GM12878 (cell line): ENCODE data around the gene RNF169. TPM values are rescaled to one million over a fixed set of nuclear protein-coding genes. Genes with fewer than 3 reads are reported as not detected.
A peak's percentile ranks its signal among the peaks of the same experiment; 100 is the strongest.

Experiments
- ATAC-seq: fragments of 200-7000 bp; cut with Tn5 transposase; 3 replicates; pipeline ENCODE4 v1.9.1; 2020; ENCODE audit warnings: mild to moderate bottlenecking, moderate library complexity
- BruUV-seq: library from RNA; stranded (reverse); fragments of 400-500 nt; replicated peaks from 2 replicates; lab custom pipeline; 2021; lab: Mats Ljungman, UMichigan
- CTCF ChIA-PET: fragments of 300-600 bp; sonication (Branson Sonifier 250); formaldehyde crosslinking; extraction: SDS; loops from one replicate; lab custom pipeline; 2021; ENCODE audit warnings: inconsistent platforms; lab: Yijun Ruan, JAX
- POLR2A ChIA-PET: fragments of 350-600 bp; formaldehyde crosslinking; extraction: SDS; loops from one replicate; lab custom pipeline; 2021; ENCODE audit warnings: inconsistent platforms; lab: Charles Lee
- RAD21 ChIA-PET: fragments of 300-600 bp; sonication (Branson Sonifier 250); formaldehyde crosslinking; loops from one replicate; lab custom pipeline; 2023; ENCODE audit warnings: antibody characterized with exemption; ENCODE audit not compliant: unreplicated experiment; lab: Charles Lee
- SMC1A ChIA-PET: fragments of 300-600 bp; sonication (Branson Sonifier 250); formaldehyde crosslinking; loops from one replicate; lab custom pipeline; 2023; ENCODE audit not compliant: unreplicated experiment, uncharacterized antibody; lab: Charles Lee
- DNase-seq: peaks from one replicate; pipeline ENCODE4 v3.0.0-alpha.2; 2011; ENCODE audit warnings: low read depth, low spot score
- FAIRE-seq: peaks from 3 replicates; lab custom pipeline; 2011; peaks lifted over from hg19 to GRCh38; lab: Jason Lieb, UNC
- H2AFZ ChIP-seq: 2 replicates; pipeline ENCODE4 v1.6.0; 2011; ENCODE audit warnings: low read depth, low read length, control low read depth; ENCODE audit not compliant: control insufficient read depth
- H3K27ac ChIP-seq: 2 replicates; pipeline ENCODE4 v1.5.1; 2011; ENCODE audit warnings: control low read depth; ENCODE audit not compliant: control insufficient read depth, insufficient read depth
- H3K27me3 ChIP-seq, 2 experiments: replicated peaks in 1 of 2; 2 replicates each; pipeline versions ENCODE4 v1.6.0 to v1.6.1; 2011; ENCODE audit warnings: low read length in 1 of 2; ENCODE audit not compliant: control insufficient read depth in 2 of 2, insufficient read depth in 2 of 2
- H3K36me3 ChIP-seq, 2 experiments: 2 replicates each; pipeline ENCODE4 v1.5.1; 2011; ENCODE audit warnings: low read length in 1 of 2; ENCODE audit not compliant: control insufficient read depth in 2 of 2, insufficient read depth in 2 of 2
- H3K4me1 ChIP-seq: 2 replicates; pipeline ENCODE4 v1.6.1; 2011; ENCODE audit warnings: mild to moderate bottlenecking, low read length, moderate library complexity, mixed read lengths; ENCODE audit not compliant: control insufficient read depth, insufficient read depth
- H3K4me2 ChIP-seq: 2 replicates; pipeline ENCODE4 v1.6.0; 2011; ENCODE audit warnings: control low read depth; ENCODE audit not compliant: control insufficient read depth, insufficient read depth
- H3K4me3 ChIP-seq: fragments of 200-600 bp; sonication (generic); 2 replicates; pipeline ENCODE4 v1.5.1; 2016
- H3K79me2 ChIP-seq: 2 replicates; pipeline ENCODE4 v1.6.0; 2011; ENCODE audit warnings: low read length; ENCODE audit not compliant: control insufficient read depth, insufficient read depth
- H3K9ac ChIP-seq: 2 replicates; pipeline ENCODE4 v1.8.0; 2011; ENCODE audit warnings: low read length, control low read depth, mixed read lengths; ENCODE audit not compliant: control insufficient read depth, insufficient read depth
- H3K9me3 ChIP-seq: replicated peaks from 3 replicates; pipeline ENCODE4 v1.5.1; 2011; ENCODE audit warnings: mild to moderate bottlenecking, low read length; ENCODE audit not compliant: control insufficient read depth, insufficient read depth
- H4K20me1 ChIP-seq: 2 replicates; pipeline ENCODE4 v1.6.0; 2011; ENCODE audit not compliant: control insufficient read depth, insufficient read depth
- BCL11A ChIP-seq: IDR thresholded peaks from 2 replicates; pipeline ENCODE4 v1.6.1; 2011; ENCODE audit warnings: low read depth, low read length
- CTCF ChIP-seq, 3 experiments: IDR thresholded peaks in 2 of 3; conservative IDR thresholded peaks in 1 of 3; 2 replicates each; pipeline ENCODE4 v1.5.1; 2011; ENCODE audit warnings: low read depth in 3 of 3, low read length in 3 of 3, mild to moderate bottlenecking in 3 of 3, control low read depth in 2 of 3, moderate library complexity in 2 of 3, inconsistent platforms in 1 of 3, mixed read lengths in 1 of 3; ENCODE audit not compliant: control insufficient read depth in 2 of 3, insufficient read depth in 1 of 3; ENCODE audit errors: extremely low read depth in 1 of 3
- CUX1 ChIP-seq: IDR thresholded peaks from 2 replicates; pipeline ENCODE4 v1.6.1; 2012; ENCODE audit warnings: improper control_type of control experiment, low read depth, low read length; ENCODE audit not compliant: insufficient replicate concordance
- EGR1 ChIP-seq, 2 experiments: IDR thresholded peaks; 1 replicate in 1 of 2; 2 replicates in 1 of 2; pipeline ENCODE4 v1.6.1; 2011 to 2012; ENCODE audit warnings: low read depth in 2 of 2, low read length in 2 of 2, borderline replicate concordance in 1 of 2, mild to moderate bottlenecking in 1 of 2, moderate library complexity in 1 of 2
- HDAC2 ChIP-seq: fragments of 200-600 bp; sonication (generic); IDR thresholded peaks from 2 replicates; pipeline ENCODE4 v1.6.1; 2017
- MEF2A ChIP-seq: IDR thresholded peaks from 2 replicates; pipeline ENCODE4 v1.6.1; 2011; ENCODE audit warnings: low read depth, mild to moderate bottlenecking, low read length, moderate library complexity; ENCODE audit not compliant: insufficient read depth
- MTA2 ChIP-seq: fragments of 450-650 bp; IDR thresholded peaks from 2 replicates; pipeline ENCODE4 v1.6.1; 2016; ENCODE audit warnings: low read depth, mild to moderate bottlenecking, moderate library complexity
- NKRF ChIP-seq: fragments of 450-650 bp; conservative IDR thresholded peaks from 2 replicates; pipeline ENCODE4 v1.6.1; 2017; ENCODE audit warnings: mild to moderate bottlenecking, moderate library complexity
- RB1 ChIP-seq: fragments of 450-650 bp; formaldehyde crosslinking; IDR thresholded peaks from 2 replicates; pipeline ENCODE4 v1.6.1; 2017; ENCODE audit warnings: mild to moderate bottlenecking, borderline replicate concordance
- SIX5 ChIP-seq: IDR thresholded peaks from 2 replicates; pipeline ENCODE4 v1.6.1; 2011; ENCODE audit warnings: mild to moderate bottlenecking, low read depth, low read length, moderate library complexity; ENCODE audit not compliant: severe bottlenecking
- SMAD5 ChIP-seq: IDR thresholded peaks from 2 replicates; pipeline ENCODE4 v1.6.1; 2016; ENCODE audit warnings: antibody characterized with exemption, low read depth
- STAT3 ChIP-seq: IDR thresholded peaks from 2 replicates; pipeline ENCODE4 v1.6.1; 2011; ENCODE audit warnings: low read depth, low read length, improper control_type of control experiment
- TAF1 ChIP-seq: IDR thresholded peaks from 2 replicates; pipeline ENCODE4 v1.6.1; 2011; ENCODE audit warnings: mild to moderate bottlenecking, low read depth, low read length, borderline replicate concordance
- TBL1XR1 ChIP-seq: IDR thresholded peaks from 2 replicates; pipeline ENCODE4 v1.6.1; 2012; ENCODE audit warnings: low read depth, low read length, improper control_type of control experiment
- WGBS: methylation state at CpG from one replicate; pipeline ENCODE4 v1.1.6; 2016; ENCODE audit warnings: low lambda C conversion rate; ENCODE audit not compliant: insufficient replicate concordance, insufficient coverage; ENCODE audit errors: missing lambda C conversion rate; 5-methylcytosine and 5-hydroxymethylcytosine counted together
- in situ Hi-C: fragments of 300-500 bp; cut with MboI; formaldehyde crosslinking; loops from 9 replicates; pipeline ENCODE4 v1.14.3; 2018; ENCODE audit warnings: mixed read lengths
- intact Hi-C: fragments of 100-400 bp; cut with micrococcal nuclease; formaldehyde crosslinking; loops from one replicate; pipeline ENCODE4 v1.14.2; 2022; ENCODE audit not compliant: unreplicated experiment
- polyA plus RNA-seq, 11 experiments: library from polyadenylated mRNA; depleted of rRNA in 4 of 11; unstranded in 6 of 11; stranded (reverse) in 5 of 11; fragments of >200 nt; fragmentation: Nextera tagmentation in 4 of 11; fragmentation: Illumina TruSeq in 1 of 11; extraction: Ambion mirVana in 4 of 11; extraction: Trizol in 1 of 11; gene quantifications; 1 replicate in 1 of 11; 2 replicates in 10 of 11; pipeline versions ENCODE4 v1.2.1 to v1.2.3, GENCODE V29; 2011 to 2016; ENCODE audit warnings: inconsistent platforms in 2 of 11, missing spikeins in 2 of 11, low read depth in 1 of 11
- total RNA-seq, 4 experiments: library from RNA; depleted of rRNA in 3 of 4; stranded (reverse); fragments of >200 nt in 3 of 4; fragmentation: Illumina TruSeq in 1 of 4; extraction: Trizol in 1 of 4; gene quantifications; 2 replicates each; pipeline versions ENCODE4 v1.2.1 to v1.2.3, GENCODE V29; 2013 to 2021

RNF169 gene
- total and polyA plus RNA-seq, 10 of the 15 experiments (the other 5 are each of a cell fraction or from before 2014, with no cell fraction given) = 0.32 to 13.2 (median 6.4) TPM

- intact Hi-C loops = no loop called here
- POLR2A ChIA-PET = interaction anchor here (1.6 kb wide), 2 partner anchors 18 to 23 kb away, joined by 5 to 8 read pairs; no protein-coding TSS in a partner anchor
- RAD21 ChIA-PET = interaction anchor here (0.7 to 1.0 kb wide), 3 partner anchors 10 to 199 kb away, joined by 4 read pairs; partner anchors contain the start of genes SPCS2 and XRRA1
- CTCF ChIA-PET = interaction anchor here (0.7 to 2.6 kb wide), 5 partner anchors 9 to 23 kb away, joined by 3 to 7 read pairs (median 3); no protein-coding TSS in a partner anchor
- Histone ChIP-seq H4K20me1 (no peaks in the 10 kb centered on the region), H3K4me3 (peak overlapping the region; percentile 72), H2AFZ (no peak overlapping the region), H3K9me3 (no peaks in the 10 kb centered on the region), H3K27ac (peak overlapping the region; percentile 72), H3K9ac (peak overlapping the region; percentile 78), H3K79me2 (peaks cover 48% of the 10 kb centered on the region), H3K36me3 (no peaks in the 10 kb centered on the region), H3K4me1 (peaks cover 21% of the 10 kb centered on the region), H3K27me3 (no peaks in the 10 kb centered on the region), H3K4me2 (peak overlapping the region; percentile 80)
- 6% methylated on average over 2 of the region's 2 CpGs for WGBS
- ATAC-seq (no peak), DNase-seq (no peak), FAIRE-seq (no peak)
- TSS peak; percentile 85 for BruUV-seq
- SMC1A ChIA-PET = interaction anchor here (0.9 to 1.6 kb wide), 3 partner anchors 12 to 35 kb away, joined by 3 to 5 read pairs (median 3); no protein-coding TSS in a partner anchor
- in situ Hi-C loops = no loop called here
- no peak for TF ChIP-seq EGR1 (IDR thresholded peaks at IDR 0.05; ENCODE audit: borderline replicate concordance in 1 of 2, low read depth in 2 of 2, low read length in 2 of 2)
- no peak for TF ChIP-seq NKRF
- TF ChIP-seq SMAD5 = no peak
- no peak for TF ChIP-seq SIX5
- no peak for TF ChIP-seq MEF2A
- no peak for TF ChIP-seq MTA2
- no peak for TF ChIP-seq CTCF (IDR thresholded peaks at IDR 0.05 in 2 of 3, conservative IDR thresholded peaks at IDR 0.05 in 1 of 3; ENCODE audit: control insufficient read depth in 2 of 3, extremely low read depth in 1 of 3, insufficient read depth in 1 of 3, low read depth in 3 of 3, low read length in 3 of 3)
- TF ChIP-seq CUX1 = no peak
- no peak for TF ChIP-seq TBL1XR1
- no peak for TF ChIP-seq RB1
- no peak for TF ChIP-seq BCL11A
- no peak for TF ChIP-seq STAT3
- TF ChIP-seq TAF1 = no peak
- no peak for TF ChIP-seq HDAC2
Observed at GRCh38 chr11:74749965-74750296, 1.3 kb downstream of the RNF169 start.
